HepG2 (cell line): ENCODE measurements around the gene TALDO1. TPM values are rescaled to one million over a fixed set of nuclear protein-coding genes. Genes with fewer than 3 reads are reported as not detected.

ENCODE experiments used
- ATAC-seq: fragments of 200-7000 bp; cut with Tn5 transposase; 3 replicates; pipeline ENCODE4 v1.9.1; 2020; ENCODE audit warnings: mild to moderate bottlenecking, moderate library complexity
- BruUV-seq: library from RNA; stranded (reverse); fragments of 400-500 nt; replicated peaks from 2 replicates; lab custom pipeline; 2021; lab: Mats Ljungman, UMichigan
- CTCF ChIA-PET: fragments of 300-600 bp; formaldehyde crosslinking; extraction: SDS; loops from one replicate; lab custom pipeline; 2021; ENCODE audit warnings: low total read pairs, inconsistent platforms, low intra/inter-chr PET ratio; lab: Yijun Ruan, JAX
- POLR2A ChIA-PET: fragments of 350-600 bp; sonication (Branson Sonifier 250); formaldehyde crosslinking; loops from one replicate; lab custom pipeline; 2020; ENCODE audit warnings: antibody characterized with exemption, inconsistent platforms; lab: Yijun Ruan, JAX
- DNase-seq: peaks from one replicate; pipeline ENCODE4 v3.0.0-alpha.2; 2015; ENCODE audit warnings: low spot score
- FAIRE-seq: peaks from 3 replicates; lab custom pipeline; 2011; peaks lifted over from hg19 to GRCh38; lab: Jason Lieb, UNC
- H2AFZ ChIP-seq: one replicate; pipeline ENCODE4 v1.6.1; 2011; ENCODE audit warnings: low read length, inconsistent platforms
- H3K27ac ChIP-seq: fragments of 300-600 bp; 3 replicates; pipeline ENCODE4 v1.8.0; 2011; ENCODE audit warnings: mixed run types, mild to moderate bottlenecking, mixed read lengths, low read length, inconsistent platforms; ENCODE audit not compliant: insufficient read depth; ENCODE audit errors: extremely low read length
- H3K27me3 ChIP-seq, 2 experiments: fragments of 200-600 bp in 1 of 2; 2 replicates in 1 of 2; 3 replicates in 1 of 2; pipeline versions ENCODE4 v1.6.0 to v1.8.0; 2011; ENCODE audit warnings: low read length in 2 of 2, mild to moderate bottlenecking in 2 of 2, moderate library complexity in 2 of 2, inconsistent platforms in 1 of 2; ENCODE audit not compliant: insufficient read depth in 2 of 2, control insufficient read depth in 1 of 2
- H3K36me3 ChIP-seq, 2 experiments: fragments of 200-600 bp in 1 of 2; replicated peaks in 1 of 2; 2 replicates in 1 of 2; 3 replicates in 1 of 2; pipeline versions ENCODE4 v1.5.1 to v1.8.0; 2011; ENCODE audit warnings: low read length in 2 of 2, inconsistent platforms in 1 of 2; ENCODE audit not compliant: insufficient read depth in 2 of 2, control insufficient read depth in 1 of 2
- H3K4me1 ChIP-seq: 2 replicates; pipeline ENCODE4 v1.5.1; 2012; ENCODE audit warnings: low read length, inconsistent platforms; ENCODE audit not compliant: insufficient read depth
- H3K4me2 ChIP-seq: 2 replicates; pipeline ENCODE4 v1.6.0; 2011; ENCODE audit warnings: low read depth, low read length, inconsistent platforms
- H3K4me3 ChIP-seq, 3 experiments: fragments of 200-600 bp in 1 of 3; sonication (generic), shearing (Covaris generic) in 1 of 3; replicated peaks in 1 of 3; 2 replicates each; pipeline ENCODE4 v1.5.1; 2011 to 2016; ENCODE audit warnings: low read length in 3 of 3, inconsistent platforms in 2 of 3, low read depth in 2 of 3, mild to moderate bottlenecking in 2 of 3, control low read depth in 1 of 3, mixed read lengths in 1 of 3; ENCODE audit not compliant: insufficient read depth in 1 of 3
- H3K79me2 ChIP-seq: one replicate; pipeline ENCODE4 v1.6.1; 2011; ENCODE audit warnings: low read length, inconsistent platforms; ENCODE audit not compliant: insufficient read depth
- H3K9ac ChIP-seq: 2 replicates; pipeline ENCODE4 v1.6.0; 2011; ENCODE audit warnings: mild to moderate bottlenecking, low read depth, low read length, inconsistent platforms; ENCODE audit not compliant: insufficient read depth
- H3K9me3 ChIP-seq: 2 replicates; pipeline ENCODE4 v1.5.1; 2012; ENCODE audit warnings: mild to moderate bottlenecking, low read length
- H4K20me1 ChIP-seq: 2 replicates; pipeline ENCODE4 v1.6.0; 2011; ENCODE audit warnings: inconsistent platforms, mild to moderate bottlenecking, low read length, moderate library complexity; ENCODE audit not compliant: insufficient read depth
- AGO2 ChIP-seq: fragments of 200-400 bp; formaldehyde crosslinking; optimal IDR thresholded peaks from 2 replicates; pipeline ENCODE3; 2017; ENCODE audit warnings: mild to moderate bottlenecking, low read depth, low read length, moderate library complexity
- ESRRA ChIP-seq: sonication (generic); formaldehyde crosslinking; IDR thresholded peaks from 2 replicates; pipeline ENCODE4 v1.5.1; 2020; ENCODE audit warnings: mild to moderate bottlenecking, low read depth, missing genetic modification reagents
- NFKB2 ChIP-seq: sonication (generic); formaldehyde crosslinking; IDR thresholded peaks from 2 replicates; pipeline ENCODE4 v1.4.0; 2020; ENCODE audit warnings: missing genetic modification reagents, borderline replicate concordance
- PHB2 ChIP-seq: fragments of 450-650 bp; IDR thresholded peaks from 2 replicates; pipeline ENCODE4 v1.6.1; 2018; ENCODE audit not compliant: partially characterized antibody
- SMAD1 ChIP-seq: sonication (generic); formaldehyde crosslinking; IDR thresholded peaks from 2 replicates; pipeline ENCODE4 v1.4.0; 2020; ENCODE audit warnings: missing genetic modification reagents, low read depth, mild to moderate bottlenecking, borderline replicate concordance
- SMARCE1 ChIP-seq: fragments of 450-650 bp; IDR thresholded peaks from 2 replicates; pipeline ENCODE4 v1.6.1; 2017; ENCODE audit warnings: borderline replicate concordance
- TOPORS ChIP-seq: sonication (generic); formaldehyde crosslinking; IDR thresholded peaks from 2 replicates; pipeline ENCODE4 v1.8.0; 2023; ENCODE audit warnings: mild to moderate bottlenecking, missing genetic modification reagents
- ZMAT3 ChIP-seq: sonication (generic); formaldehyde crosslinking; conservative IDR thresholded peaks from 2 replicates; pipeline ENCODE4 v1.7.0; 2021; ENCODE audit warnings: missing genetic modification reagents
- ZNF780A ChIP-seq: sonication (generic); formaldehyde crosslinking; IDR thresholded peaks from 2 replicates; pipeline ENCODE4 v1.8.0; 2022; ENCODE audit warnings: mild to moderate bottlenecking, missing genetic modification reagents, moderate library complexity
- WGBS: methylation state at CpG from one replicate; pipeline ENCODE4 v1.1.6; 2017; ENCODE audit warnings: low lambda C conversion rate; 5-methylcytosine and 5-hydroxymethylcytosine counted together
- in situ Hi-C: cut with HindIII; loops from 2 replicates; pipeline ENCODE4 v1.10.0; 2017; ENCODE audit warnings: low pct_unique_long_range_greater_than_20kb; ENCODE audit not compliant: extremely low pct_ligation_motif_present
- intact Hi-C: fragments of 100-400 bp; cut with micrococcal nuclease; formaldehyde crosslinking; loops from one replicate; pipeline ENCODE4 v1.10.0; 2022; ENCODE audit not compliant: unreplicated experiment
- polyA plus RNA-seq, 8 experiments: library from polyadenylated mRNA; depleted of rRNA in 3 of 8; stranded (reverse) in 7 of 8; unstranded in 1 of 8; fragments of >200 nt; fragmentation: Illumina TruSeq in 4 of 8; extraction: Trizol in 4 of 8; gene quantifications; 2 replicates each; pipeline versions ENCODE4 v1.2.1 to v1.2.3, GENCODE V29; 2011 to 2016; ENCODE audit warnings: low read depth in 4 of 8, missing spikeins in 1 of 8, mixed read lengths in 1 of 8; ENCODE audit not compliant: insufficient read depth in 1 of 8
- total RNA-seq, 5 experiments: library from RNA; depleted of rRNA; stranded (reverse); fragments of >200 nt; fragmentation: Illumina TruSeq; extraction: Trizol; gene quantifications; 2 replicates each; pipeline ENCODE4 v1.2.3, GENCODE V29; 2016; ENCODE audit warnings: low read depth in 1 of 5
- TF ChIP-seq, protein P1 (sequence below): IDR thresholded peaks from 2 replicates; pipeline ENCODE4 v1.6.1; 2016; ENCODE audit warnings: low read depth, missing genetic modification reagents, missing compliant biosample characterization
- TF ChIP-seq, protein P2 (sequence below): IDR thresholded peaks from 2 replicates; pipeline ENCODE4 v1.6.1; 2016; ENCODE audit warnings: mild to moderate bottlenecking, missing biosample characterization, missing genetic modification reagents
- TF ChIP-seq, protein P3 (sequence below): sonication (generic); formaldehyde crosslinking; conservative IDR thresholded peaks from 2 replicates; pipeline ENCODE4 v1.4.0; 2020; ENCODE audit warnings: missing genetic modification reagents
- TF ChIP-seq, protein P4 (sequence below): sonication (generic); formaldehyde crosslinking; IDR thresholded peaks from 2 replicates; pipeline ENCODE4 v1.4.0; 2020; ENCODE audit warnings: mild to moderate bottlenecking, missing genetic modification reagents

The TALDO1 gene
- total and polyA plus RNA-seq, 2 of the 13 experiments (the other 11 are each of a cell fraction or from before 2014, with no cell fraction given): 107 to 240 TPM

DNA sequence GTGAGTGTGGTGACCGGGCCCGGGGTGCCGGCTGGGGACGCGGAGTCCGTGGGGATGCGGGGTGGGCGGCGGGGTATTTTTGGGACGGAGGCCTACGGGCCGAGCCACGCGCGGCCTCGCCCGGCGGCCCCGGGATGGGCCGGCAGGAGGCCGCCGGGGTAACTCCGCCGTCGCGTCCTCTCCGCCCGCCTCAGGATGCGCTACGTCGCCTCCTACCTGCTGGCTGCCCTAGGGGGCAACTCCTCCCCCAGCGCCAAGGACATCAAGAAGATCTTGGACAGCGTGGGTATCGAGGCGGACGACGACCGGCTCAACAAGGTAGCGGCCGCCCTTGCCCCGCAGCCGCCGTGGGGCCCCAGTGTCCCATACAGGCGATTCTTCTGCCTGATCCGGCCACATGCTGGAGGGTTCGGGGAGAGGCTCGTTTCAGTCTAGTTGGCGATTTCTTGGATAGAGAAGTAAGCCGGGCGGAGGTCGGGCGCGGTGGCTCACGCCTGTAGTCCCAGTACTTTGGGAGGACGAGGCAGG is 62.8 kb downstream of the TALDO1 start:
- H3K27me3 ChIP-seq: no peaks in the 10 kb centered on the region; a peak in 1 of 5 replicates
- H4K20me1 ChIP-seq: peaks cover 24% of the 10 kb centered on the region
- H3K27ac ChIP-seq: peak overlapping the region; percentile 95
- ATAC-seq (no peak), DNase-seq (no peak), FAIRE-seq (no peak)
- CTCF ChIA-PET: no interaction called here
- intact Hi-C loops: no loop called here
- no peaks in the 10 kb centered on the region for H3K9me3 ChIP-seq
- in situ Hi-C loops: no loop called here
- peak overlapping the region; percentile 98 for H3K9ac ChIP-seq
- H2AFZ ChIP-seq: no peak overlapping the region
- peak overlapping the region; percentile 97 to 100 (median 99) for H3K4me3 ChIP-seq
- POLR2A ChIA-PET: interaction anchor here (0.6 to 2.2 kb wide), 17 partner anchors 9 to 364 kb away, joined by 3 to 127 read pairs (median 6); partner anchors contain the start of genes CEND1, CRACR2B, EPS8L2 and PNPLA2
- BruUV-seq: TSS peak; percentile 81
- peak overlapping the region; percentile 93 for H3K4me2 ChIP-seq
- WGBS: 0% methylated on average over 19 of the region's 55 CpGs
- H3K79me2 ChIP-seq: peaks cover 33% of the 10 kb centered on the region
- H3K36me3 ChIP-seq: peaks cover 19 to 27% of the 10 kb centered on the region in 2 experiments
- H3K4me1 ChIP-seq: peaks cover 52% of the 10 kb centered on the region
- TF ChIP-seq ZMAT3 (CRISPR knock-in tag) (0 out of 2 replicates have a peak, but pooled peaks have one; percentile 13), ZNF780A (CRISPR knock-in tag) (0 out of 2 replicates have a peak, but pooled peaks have one; percentile 8), TOPORS (CRISPR knock-in tag) (no peak), SMARCE1 (no peak), SMAD1 (CRISPR knock-in tag) (0 out of 2 replicates have a peak, but pooled peaks have one; percentile 0), ESRRA (CRISPR knock-in tag) (0 out of 2 replicates have a peak, but pooled peaks have one; percentile 9), NFKB2 (CRISPR knock-in tag) (0 out of 2 replicates have a peak, but pooled peaks have one; percentile 8), AGO2 (peak; percentile 83), PHB2 (no peak)
- TF ChIP-seq, protein P1, sequence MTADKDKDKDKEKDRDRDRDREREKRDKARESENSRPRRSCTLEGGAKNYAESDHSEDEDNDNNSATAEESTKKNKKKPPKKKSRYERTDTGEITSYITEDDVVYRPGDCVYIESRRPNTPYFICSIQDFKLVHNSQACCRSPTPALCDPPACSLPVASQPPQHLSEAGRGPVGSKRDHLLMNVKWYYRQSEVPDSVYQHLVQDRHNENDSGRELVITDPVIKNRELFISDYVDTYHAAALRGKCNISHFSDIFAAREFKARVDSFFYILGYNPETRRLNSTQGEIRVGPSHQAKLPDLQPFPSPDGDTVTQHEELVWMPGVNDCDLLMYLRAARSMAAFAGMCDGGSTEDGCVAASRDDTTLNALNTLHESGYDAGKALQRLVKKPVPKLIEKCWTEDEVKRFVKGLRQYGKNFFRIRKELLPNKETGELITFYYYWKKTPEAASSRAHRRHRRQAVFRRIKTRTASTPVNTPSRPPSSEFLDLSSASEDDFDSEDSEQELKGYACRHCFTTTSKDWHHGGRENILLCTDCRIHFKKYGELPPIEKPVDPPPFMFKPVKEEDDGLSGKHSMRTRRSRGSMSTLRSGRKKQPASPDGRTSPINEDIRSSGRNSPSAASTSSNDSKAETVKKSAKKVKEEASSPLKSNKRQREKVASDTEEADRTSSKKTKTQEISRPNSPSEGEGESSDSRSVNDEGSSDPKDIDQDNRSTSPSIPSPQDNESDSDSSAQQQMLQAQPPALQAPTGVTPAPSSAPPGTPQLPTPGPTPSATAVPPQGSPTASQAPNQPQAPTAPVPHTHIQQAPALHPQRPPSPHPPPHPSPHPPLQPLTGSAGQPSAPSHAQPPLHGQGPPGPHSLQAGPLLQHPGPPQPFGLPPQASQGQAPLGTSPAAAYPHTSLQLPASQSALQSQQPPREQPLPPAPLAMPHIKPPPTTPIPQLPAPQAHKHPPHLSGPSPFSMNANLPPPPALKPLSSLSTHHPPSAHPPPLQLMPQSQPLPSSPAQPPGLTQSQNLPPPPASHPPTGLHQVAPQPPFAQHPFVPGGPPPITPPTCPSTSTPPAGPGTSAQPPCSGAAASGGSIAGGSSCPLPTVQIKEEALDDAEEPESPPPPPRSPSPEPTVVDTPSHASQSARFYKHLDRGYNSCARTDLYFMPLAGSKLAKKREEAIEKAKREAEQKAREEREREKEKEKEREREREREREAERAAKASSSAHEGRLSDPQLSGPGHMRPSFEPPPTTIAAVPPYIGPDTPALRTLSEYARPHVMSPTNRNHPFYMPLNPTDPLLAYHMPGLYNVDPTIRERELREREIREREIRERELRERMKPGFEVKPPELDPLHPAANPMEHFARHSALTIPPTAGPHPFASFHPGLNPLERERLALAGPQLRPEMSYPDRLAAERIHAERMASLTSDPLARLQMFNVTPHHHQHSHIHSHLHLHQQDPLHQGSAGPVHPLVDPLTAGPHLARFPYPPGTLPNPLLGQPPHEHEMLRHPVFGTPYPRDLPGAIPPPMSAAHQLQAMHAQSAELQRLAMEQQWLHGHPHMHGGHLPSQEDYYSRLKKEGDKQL (CRISPR knock-in tag): 0 out of 2 replicates have a peak, but pooled peaks have one; percentile 33
- TF ChIP-seq, protein P2, sequence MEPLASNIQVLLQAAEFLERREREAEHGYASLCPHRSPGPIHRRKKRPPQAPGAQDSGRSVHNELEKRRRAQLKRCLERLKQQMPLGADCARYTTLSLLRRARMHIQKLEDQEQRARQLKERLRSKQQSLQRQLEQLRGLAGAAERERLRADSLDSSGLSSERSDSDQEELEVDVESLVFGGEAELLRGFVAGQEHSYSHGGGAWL (CRISPR knock-in tag): peak; percentile 26; the same call in 1 of the 2 replicates
- TF ChIP-seq, protein P3, sequence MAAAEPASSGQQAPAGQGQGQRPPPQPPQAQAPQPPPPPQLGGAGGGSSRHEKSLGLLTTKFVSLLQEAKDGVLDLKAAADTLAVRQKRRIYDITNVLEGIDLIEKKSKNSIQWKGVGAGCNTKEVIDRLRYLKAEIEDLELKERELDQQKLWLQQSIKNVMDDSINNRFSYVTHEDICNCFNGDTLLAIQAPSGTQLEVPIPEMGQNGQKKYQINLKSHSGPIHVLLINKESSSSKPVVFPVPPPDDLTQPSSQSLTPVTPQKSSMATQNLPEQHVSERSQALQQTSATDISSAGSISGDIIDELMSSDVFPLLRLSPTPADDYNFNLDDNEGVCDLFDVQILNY (CRISPR knock-in tag): no peak
- TF ChIP-seq, protein P4, sequence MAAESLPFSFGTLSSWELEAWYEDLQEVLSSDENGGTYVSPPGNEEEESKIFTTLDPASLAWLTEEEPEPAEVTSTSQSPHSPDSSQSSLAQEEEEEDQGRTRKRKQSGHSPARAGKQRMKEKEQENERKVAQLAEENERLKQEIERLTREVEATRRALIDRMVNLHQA (CRISPR knock-in tag): no peak
